Kidney tubule cell (primary cell): ENCODE measurements around the gene CENPA.
"Not testable (repeated sequence)": the region's sequence is repeated elsewhere in the genome, so short reads cannot be mapped to it uniquely, and the experiment has no call there.

Experiments
- DNase-seq: peaks from one replicate; pipeline ENCODE4 v3.0.0-alpha.2; 2018; ENCODE audit warnings: low spot score

The CENPA gene

DNA sequence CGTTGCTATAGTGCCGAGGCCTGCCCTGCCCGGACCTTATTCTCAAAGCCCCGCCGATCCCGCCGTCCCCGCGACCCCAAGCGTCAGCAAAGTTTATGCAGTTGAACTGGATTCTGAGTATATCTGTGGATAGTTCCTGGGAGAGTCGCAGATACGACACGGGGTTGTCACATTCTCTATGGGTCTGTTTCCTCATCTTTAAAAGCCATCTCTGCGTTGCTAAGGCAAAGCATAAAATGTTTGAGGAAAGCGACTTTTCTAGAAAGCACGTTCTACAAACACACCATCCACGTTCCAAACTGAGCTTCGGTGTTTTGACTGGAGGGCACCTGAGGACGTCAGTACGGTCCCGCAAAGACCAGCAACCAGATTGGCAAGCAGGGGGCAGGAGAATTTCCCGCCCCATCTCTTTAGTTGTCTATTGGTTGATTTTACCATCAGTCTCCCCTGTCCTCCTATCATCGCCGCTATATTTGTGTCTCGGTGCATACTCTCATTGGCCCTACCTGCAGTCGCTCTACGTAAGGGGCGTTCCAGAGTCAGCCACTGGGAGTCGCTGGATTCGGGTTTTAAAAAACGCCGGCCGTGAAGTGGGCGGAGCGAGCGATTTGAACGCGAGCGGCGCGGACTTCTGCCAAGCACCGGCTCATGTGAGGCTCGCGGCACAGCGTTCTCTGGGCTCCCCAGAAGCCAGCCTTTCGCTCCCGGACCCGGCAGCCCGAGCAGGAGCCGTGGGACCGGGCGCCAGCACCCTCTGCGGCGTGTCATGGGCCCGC, at the start of gene CENPA:
Gene CENPA, plus strand, starts transcription at position 626 of the 776 bp plus-strand sequence. Its CDS starts 141 bp downstream, at position 767.
- DNase-seq, result peak; percentile 100

DNA sequence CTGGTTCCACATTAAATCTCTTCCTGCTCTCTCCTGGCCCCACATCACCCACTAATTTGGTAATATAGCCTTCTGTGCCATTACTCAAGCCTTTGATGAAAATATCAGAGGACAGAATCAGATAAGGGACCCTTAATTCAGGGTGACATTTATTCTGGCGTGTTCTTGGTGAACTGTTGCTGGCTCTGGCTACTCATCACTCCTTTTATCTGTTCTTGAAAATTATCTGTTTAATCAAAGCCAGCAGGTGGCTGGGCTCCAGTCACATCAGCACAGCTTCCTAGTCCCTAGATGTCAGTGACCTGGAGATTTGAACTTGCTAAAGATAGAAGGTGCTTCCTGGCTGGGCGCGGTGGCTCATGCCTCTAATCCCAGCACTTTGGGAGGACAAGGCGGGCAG, 48.6 kb upstream of the CENPA start:
- no peak for DNase-seq

DNA sequence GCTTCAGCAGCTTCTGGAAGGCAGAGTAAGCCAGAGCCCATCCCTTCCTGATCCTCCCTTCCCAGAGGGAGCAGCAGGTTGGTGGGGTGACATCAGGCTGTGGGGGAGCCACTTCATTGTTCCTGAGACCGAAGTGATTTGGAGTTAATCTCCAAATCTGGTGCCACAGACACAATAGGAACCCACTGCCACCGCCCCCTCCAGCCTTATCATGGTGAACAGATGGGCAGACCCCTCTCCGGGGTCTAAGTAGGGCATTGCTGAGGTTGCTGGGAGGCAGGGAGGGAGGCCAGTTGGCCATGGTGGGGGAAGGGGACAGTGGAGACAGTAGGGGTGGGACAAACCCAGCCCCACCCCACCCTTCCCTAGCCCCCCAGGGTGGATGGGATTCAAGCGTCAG, 47.4 kb upstream of the CENPA start:
- DNase-seq, result no peak

DNA sequence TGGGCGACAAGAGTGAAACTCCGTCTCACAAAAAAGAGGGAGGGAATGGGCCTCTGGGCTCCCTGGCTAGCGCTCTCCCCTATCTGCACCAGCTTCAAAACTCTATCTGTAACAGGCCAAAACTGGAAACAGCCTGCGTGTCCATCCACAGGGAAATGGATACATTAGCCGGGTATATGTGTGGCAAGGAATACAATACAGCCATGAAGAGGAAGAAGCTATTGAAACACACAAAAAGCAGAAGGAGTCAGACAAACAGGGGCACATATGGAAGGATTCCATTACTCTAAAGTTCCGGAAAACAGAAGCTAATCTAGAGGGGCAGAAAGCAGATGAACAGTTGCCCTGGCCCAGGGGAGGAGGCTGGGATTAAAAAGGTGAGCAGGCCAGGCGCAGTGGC, 46.3 kb upstream of the CENPA start:
- no peak for DNase-seq

DNA sequence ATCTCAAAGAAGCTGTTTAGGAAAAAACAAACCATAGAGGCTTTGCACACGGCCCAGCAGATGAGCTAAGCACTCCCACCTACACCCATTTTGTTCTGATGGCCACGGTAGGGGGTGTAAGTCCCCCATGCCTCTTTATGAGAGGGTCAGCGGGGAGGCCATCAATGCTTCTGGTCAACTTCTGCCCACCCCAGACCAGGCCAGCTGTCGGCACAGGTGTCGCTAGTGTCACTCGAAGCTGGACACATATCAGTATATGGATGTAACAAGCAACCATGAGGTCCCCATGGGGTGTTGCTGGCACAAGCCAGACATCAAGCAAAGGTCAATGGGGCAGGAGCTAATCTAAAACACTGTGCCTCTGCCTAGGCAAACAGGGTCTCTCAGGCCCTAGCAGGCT, 45.5 kb upstream of the CENPA start:
- no peak for DNase-seq

DNA sequence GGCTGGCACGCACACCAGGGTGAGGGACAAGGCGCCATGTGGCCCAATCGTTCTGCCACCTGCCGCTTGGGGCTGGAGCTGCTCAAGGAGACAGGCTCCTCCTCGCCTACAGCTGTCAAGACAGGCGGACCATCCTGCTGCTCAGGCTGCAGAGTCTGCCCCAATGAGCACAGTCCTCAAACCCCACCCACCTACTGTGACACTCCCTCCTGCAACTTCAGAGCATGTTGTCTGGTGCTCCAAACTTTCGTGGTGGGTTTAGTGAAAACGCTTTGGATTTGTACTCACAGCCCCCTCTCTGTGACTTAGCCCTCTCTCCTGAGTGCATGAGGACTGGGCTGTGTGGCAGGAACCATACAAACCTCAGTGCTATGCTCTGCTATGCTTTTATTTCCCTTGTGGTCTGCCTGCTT, 45.0 kb upstream of the CENPA start:
- no peak for DNase-seq

DNA sequence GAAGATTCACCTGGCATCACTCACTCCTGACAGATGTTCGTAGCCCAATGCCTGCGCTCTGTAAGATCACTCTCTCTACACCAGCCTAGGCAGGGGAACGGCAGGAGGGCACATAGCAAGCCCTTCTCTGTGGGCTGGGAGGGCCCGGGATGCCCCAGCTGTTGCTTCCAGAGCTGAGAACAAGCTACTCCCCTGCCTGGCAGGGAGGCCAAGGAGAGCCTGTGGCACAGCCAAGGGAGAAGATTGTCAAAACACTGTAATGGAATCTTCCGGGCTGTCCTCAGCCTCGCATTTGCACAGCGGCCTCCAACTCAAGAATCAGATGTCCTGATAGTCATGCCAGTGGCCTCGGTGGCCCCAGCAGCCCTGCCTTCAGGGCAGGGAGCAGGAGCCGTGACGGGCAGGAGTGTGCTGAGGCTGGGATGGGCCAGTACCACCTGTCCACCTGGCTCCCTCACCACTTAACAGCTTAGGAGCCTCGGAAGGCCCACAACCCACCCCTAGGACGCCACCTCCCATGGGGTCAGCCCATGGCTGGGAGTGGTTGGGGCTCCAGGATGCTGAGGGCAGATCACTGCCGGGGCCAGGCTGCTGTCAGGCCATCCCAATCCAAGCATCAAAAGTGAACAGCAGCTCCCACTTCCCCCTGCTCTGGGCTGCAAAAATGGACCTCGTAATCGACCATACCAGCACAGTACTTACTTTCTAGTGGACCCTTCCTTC, 43.6 kb upstream of the CENPA start:
- no peak for DNase-seq

DNA sequence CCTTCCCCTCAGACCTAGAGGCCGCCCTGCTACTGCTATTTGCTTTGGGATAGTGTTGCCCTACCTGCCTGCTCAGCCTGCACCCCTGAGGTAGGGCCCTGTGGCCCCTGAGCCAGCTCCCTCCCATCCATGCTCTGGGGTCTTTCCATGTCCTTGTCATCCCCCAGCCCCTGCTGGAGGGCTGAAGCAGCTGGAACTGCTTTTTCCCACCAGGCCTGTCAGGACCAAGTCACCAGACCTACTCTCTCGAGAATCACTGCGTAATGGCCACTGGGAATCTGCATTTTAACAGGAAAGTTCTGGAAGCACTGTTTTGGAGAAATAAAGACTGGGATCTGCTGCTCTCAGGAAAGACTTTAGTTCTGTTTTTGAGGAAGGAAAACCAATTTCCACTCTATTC, 42.0 kb upstream of the CENPA start:
- no peak for DNase-seq

DNA sequence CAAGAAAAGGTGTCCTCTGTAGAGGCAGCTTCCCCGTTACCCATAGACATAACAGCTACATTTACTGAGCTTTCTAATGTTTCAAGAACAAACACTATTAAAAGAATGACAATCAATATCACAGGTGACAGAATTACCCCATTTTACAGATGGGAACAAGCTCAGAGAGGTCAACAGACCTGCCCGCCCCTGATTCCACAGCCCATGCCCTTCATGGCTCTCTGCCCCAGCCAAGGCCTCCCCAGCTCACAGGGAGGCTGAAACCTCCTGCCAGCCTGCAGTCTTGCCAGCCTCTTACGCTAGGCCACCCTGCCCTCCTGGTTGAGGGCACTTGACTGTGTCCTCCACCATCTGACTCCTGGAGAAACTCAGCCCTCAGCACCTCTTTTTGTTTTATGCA, 40.9 kb upstream of the CENPA start:
- DNase-seq, result no peak

DNA sequence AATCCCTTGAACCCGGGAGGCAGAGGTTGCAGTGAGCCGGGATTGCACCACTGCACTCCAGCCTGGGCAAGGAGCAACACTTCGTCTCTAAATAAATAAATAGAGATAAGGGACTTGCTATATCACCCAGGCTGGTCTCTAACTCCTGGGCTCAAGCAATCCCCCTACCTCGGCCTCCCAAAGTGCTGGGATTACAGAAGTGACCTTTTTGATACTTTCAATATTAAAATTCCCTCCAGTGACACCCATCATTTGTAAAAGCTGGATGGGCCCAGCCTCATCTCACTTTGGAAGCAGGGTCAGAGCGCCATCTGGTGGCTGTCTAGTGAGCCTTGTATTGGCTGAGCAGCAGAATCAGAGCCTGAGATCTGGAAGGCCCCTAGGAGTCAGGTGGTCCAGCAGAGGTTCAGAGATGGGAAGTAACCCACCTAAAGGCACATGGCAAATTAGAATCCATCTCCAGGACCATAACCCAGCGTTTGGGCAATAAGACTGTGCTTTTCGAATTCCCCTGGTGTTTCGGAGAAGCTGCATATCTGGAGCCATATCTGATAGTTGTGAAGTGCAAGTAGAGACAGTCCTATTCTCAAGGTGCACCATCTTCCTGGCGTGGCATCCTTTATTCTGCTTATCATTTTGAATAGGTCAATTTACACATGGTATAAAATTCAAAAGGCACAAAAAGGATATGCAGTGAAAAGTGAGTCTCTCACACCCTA, 40.1 kb upstream of the CENPA start:
- DNase-seq, result peak; percentile 76

DNA sequence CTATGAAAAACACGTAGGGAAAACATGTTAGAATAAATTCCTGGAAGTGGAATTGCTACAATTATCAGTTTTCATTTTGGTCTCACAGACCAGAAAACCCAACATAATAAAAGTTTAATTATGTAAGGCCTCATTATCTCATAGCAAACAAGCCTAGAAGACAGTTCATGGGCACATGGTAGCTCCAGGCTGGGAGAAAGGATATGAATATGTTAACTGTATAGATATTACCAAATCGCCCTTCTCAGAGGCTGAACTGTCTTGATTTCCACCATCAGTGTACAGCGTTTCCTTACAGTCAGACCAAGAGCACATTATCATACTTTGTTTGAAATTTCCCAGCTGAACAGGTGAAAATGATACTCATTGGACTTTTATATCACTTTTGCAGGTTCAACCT, 38.9 kb upstream of the CENPA start:
- DNase-seq, result no peak

DNA sequence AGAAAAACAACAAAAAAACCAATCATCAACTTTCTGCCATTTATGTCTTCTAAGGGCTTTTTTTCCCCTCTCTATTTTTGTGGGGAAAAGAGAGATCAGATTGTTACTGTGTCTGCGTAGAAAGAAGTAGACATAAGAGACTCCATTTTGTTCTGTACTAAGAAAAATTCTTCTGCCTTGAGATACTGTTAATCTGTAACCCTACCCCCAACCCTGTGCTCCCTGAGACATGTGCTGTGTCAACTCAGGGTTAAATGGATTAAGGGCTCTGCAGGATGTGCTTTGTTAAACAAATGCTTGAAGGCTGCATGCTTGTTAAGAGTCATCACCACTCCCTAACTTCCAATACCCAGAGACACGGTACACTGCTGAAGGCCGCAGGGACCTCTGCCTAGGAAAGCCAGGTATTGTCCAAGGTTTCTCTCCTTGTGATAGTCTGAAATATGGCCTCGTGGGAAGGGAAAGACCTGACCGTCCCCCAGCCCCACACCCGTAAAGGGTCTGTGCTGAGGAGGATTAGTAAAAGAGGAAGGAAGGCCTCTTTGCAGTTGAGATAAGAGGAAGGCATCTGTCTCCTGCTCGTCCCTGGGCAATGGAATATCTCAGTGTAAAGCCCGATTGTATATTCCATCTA, 36.0 kb upstream of the CENPA start:
- peak; percentile 75 for DNase-seq

DNA sequence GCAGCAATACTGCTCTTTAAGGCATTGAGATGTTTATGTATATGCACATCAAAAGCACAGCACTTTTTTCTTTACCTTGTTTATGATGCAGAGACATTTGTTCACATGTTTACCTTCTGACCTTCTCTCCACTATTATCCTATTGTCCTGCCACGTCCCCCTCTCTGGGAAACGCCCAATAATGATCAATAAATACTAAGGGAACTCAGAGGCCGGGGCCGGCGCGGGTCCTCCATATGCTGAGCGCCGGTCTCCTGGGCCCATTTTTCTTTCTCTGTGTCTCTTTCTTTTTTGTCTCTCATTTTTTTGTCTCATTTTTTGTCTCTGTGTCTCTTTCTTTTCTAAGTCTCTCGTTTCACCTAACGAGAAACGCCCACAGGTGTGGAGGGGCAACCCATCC, 35.4 kb upstream of the CENPA start:
- not testable (repeated sequence) for DNase-seq

DNA sequence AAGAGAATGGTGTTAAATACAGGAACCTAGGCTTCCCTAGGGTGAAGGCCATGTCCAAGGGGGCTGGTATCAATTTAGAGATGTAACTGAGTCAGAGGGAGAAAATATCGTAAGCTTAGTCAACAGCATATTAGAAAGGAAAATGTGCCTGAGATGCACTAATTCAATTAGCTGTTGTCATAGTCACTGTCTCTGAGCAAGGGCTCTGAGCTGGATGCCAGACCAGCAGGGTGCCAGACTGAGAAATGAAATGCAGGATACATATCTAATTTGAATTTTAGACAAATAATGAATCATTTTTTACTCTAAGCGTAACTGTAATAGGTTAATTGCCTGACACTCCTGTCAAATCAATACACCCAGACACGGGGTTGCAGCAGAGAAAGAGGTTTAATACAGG, 33.2 kb upstream of the CENPA start:
- no peak for DNase-seq

DNA sequence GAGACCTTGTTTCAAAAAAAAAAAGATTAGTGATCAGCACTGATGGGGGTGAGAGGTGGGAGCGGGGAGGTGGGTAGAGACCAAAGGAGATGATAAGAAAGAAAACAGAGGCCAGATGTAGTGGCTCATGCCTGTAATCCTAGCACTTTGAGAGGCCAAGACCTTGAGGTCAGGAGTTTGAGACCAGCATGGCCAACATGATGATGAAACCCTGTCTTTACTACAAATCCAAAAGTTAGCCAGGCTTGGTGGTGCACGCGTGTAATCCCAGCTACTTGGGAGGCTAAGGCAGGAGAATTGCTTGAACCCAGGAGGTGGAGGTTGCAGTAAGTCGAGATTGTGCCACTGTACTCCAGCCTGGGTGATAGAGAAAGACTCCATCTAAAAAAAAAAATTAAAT, 31.3 kb upstream of the CENPA start:
- no peak for DNase-seq

DNA sequence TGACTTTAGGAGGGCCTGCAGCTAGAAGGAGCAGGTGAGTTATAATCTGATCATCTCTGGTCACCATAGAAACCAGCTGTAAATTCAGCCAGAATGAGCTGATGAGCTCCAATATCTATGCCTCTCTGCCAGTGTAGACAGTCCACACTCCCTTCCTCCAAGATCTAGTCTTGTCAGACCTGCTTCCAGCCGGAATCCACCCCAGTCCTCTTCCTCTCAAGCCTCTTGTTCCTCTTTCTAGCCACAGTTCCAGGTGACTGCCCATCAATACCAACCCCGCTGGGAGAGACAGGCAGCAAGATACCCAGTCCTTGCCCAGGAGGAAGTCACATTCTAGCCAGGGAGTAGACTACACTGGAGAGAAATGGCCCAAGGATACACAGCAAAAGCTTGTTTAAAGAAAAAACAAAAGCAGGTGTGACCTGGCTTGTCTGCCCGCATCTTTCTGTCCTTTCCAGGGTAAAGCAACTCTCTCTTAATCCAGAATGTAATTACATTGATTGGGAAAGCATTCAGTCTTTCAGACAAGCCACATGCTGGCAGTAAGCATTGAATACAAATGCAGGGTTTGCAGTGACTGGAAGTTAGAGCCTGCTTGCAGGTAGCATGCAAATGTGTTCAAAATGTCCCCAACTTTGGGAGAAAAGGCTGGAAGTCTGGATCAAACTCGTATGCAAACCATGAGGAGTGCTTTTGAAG, 30.7 kb upstream of the CENPA start:
- peak; percentile 83 for DNase-seq

DNA sequence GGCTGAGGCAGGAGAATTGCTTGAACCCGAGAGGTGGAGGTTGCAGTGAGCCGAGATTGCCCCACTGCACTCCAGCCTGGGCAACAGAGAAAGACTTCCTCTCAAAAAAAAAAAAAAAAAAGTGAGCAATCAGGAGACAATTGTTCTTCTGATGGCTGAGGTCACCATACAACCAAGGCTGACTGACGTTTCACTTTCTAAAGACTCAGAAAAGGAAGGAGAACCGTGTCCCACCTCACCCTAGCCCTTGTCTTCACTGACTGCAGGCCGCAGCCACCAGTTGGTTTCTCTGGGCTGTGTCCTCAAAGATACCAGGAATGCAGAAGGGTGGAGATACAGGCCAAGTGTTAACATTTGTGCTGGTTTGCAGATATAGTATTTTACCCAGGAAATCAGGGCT, 29.5 kb upstream of the CENPA start:
- peak; percentile 32 for DNase-seq

DNA sequence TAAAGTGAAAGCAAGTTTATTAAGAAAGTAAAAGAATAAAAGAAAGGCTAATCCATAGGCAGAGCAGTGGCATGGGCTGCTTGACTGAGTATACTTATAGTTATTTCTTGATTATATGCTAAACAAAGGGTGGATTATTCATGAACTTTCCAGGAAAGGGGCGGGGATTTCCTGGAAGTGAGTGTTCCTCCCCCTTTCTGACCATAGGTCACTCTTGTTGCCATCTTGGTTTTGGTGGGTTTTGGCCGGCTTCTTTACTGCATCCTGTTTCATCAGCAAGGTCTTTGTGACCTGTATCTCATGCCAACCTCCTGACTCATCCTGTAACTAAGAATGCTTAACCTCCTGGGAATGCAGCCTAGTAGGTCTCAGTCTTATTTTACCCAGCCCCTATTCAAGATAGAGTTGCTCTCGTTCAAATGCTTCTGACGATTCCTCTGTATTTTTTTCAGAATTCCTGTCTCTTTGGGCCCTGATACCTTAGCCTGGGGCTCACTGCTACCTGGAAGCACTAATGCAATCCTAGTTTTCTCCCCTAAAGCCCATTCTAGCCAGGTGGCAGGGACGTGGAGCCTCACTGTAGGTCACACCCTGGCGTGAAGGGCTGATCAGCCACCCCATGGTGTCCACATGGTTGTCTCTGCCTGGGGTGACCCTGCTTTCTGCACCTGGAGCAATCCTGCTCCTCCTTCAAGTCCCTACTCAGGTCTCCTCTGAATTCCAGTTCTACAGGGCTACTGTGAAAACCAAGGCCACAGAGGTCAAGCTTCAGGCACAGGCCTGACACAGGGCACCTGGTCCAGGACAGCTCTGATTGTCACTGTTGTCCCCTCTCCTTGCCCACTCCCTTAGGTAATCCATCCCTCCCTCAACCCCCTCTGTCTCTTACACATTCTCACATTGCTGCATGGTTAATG, 27.7 kb upstream of the CENPA start:
- DNase-seq, result peak; percentile 99

DNA sequence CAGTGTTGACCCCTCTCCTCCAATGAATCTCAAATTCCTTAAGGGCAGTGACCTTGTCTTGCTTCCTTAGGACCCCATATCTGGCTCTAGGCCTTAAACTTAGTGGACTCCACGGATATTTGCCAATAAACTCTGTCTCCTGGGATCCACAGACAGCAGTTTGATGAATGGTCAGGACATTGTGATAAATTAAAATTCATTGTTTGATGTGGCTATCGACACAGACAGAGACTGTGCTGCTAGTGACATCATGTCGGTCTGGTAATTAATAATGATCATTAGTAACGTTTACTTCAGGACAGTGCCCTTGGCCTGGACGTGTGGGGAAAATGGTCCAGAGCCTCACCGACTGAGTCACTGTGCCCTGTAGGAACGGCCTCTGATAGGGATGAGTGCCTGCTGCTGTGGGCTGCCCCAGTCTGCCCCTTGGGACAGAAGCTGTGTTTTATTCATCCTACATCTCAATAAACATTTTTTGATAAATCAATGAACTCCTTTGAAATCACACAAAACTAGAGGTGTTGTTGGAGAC, 27.0 kb upstream of the CENPA start:
- DNase-seq, result peak; percentile 82

DNA sequence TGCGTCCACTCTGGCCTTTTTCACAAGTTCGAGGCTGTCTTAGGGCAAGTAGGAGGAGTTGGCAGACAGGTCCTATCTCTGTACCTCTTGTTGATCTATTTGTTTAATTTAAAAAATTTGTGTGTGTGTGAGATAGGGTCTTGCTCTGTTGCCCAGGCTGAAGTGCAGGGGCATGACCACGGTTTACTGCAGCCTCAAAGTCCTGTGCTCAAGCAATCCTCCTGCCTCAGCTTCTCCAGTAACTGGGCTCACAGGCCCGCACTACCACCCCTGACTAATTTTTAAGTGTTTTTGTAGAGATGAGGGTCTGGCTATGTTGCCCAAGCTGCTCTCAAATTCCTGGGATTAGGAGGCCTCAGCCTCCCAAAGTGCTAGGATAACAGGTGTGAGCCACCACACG, 26.0 kb upstream of the CENPA start:
- no peak for DNase-seq

DNA sequence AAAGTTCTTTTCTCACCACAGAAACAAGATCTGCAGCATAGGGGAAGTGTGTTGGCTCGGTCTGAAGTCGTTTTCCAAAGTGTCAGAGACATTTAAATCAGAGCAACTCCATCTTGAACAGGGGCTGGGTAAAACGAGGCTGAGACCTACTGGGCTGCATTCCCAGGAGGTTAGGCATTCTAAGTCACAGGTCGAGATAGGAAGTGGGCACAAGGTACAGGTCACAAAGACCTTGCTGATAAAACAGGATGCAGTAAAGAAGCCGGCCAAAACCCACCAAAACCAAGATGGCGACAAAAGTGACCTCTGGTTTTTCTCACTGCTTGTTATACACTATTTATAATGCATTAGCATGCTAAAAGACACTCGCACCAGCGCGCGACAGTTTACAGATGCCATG, 24.9 kb upstream of the CENPA start:
- DNase-seq, result not testable (repeated sequence)
